Lung (tissue), 12 donors: ENCODE data around the gene PCLO. TPM values are rescaled to one million over a fixed set of nuclear protein-coding genes. Genes with fewer than 3 reads are reported as not detected.

Experiments
- ATAC-seq: fragments of 200-7000 bp; cut with Tn5 transposase; one replicate; pipeline ENCODE4 v1.9.1; 2020; ENCODE audit warnings: moderate number of reproducible peaks; ENCODE audit not compliant: insufficient read depth, low FRiP score
- DNase-seq, 3 donors: peaks; one replicate each; pipeline ENCODE4 v3.0.0-alpha.2; 2013 to 2017
- H3K27ac ChIP-seq, 2 donors: one replicate each; pipeline ENCODE4 v1.5.1; 2013; ENCODE audit warnings: mild to moderate bottlenecking in 2 of 2, moderate library complexity in 2 of 2, control low read depth in 1 of 2, inconsistent platforms in 1 of 2, low read depth in 1 of 2, low read length in 1 of 2
- H3K27me3 ChIP-seq, 3 donors: one replicate each; pipeline ENCODE4 v1.5.1; 2013; ENCODE audit warnings: low read length in 2 of 3; ENCODE audit not compliant: control insufficient read depth in 3 of 3, insufficient read depth in 3 of 3
- H3K36me3 ChIP-seq, 4 donors: one replicate each; pipeline ENCODE4 v1.5.1; 2013; ENCODE audit warnings: low read length in 4 of 4, mild to moderate bottlenecking in 1 of 4, moderate library complexity in 1 of 4; ENCODE audit not compliant: control insufficient read depth in 4 of 4, insufficient read depth in 4 of 4
- H3K4me1 ChIP-seq, 5 donors: one replicate each; pipeline ENCODE4 v1.5.1; 2013; ENCODE audit warnings: low read length in 5 of 5, mild to moderate bottlenecking in 2 of 5, moderate library complexity in 1 of 5; ENCODE audit not compliant: control insufficient read depth in 5 of 5, insufficient read depth in 5 of 5
- H3K4me3 ChIP-seq: one replicate; pipeline ENCODE4 v1.5.1; 2013; ENCODE audit warnings: mild to moderate bottlenecking, control low read depth, moderate library complexity
- H3K9ac ChIP-seq, 2 donors: one replicate each; pipeline ENCODE4 v1.5.1; 2013; ENCODE audit warnings: low read length in 2 of 2, control low read depth in 1 of 2; ENCODE audit not compliant: insufficient read depth in 1 of 2
- H3K9me3 ChIP-seq, 4 donors: one replicate each; pipeline ENCODE4 v1.5.1; 2013; ENCODE audit warnings: low read length in 3 of 4, mild to moderate bottlenecking in 1 of 4, moderate library complexity in 1 of 4; ENCODE audit not compliant: control insufficient read depth in 4 of 4, insufficient read depth in 3 of 4
- WGBS, 2 donors: extraction: QIAGEN DNeasy Blood & Tissue Kit; methylation state at CpG; one replicate each; pipeline ENCODE4 v1.1.7; 2013; 5-methylcytosine and 5-hydroxymethylcytosine counted together
- polyA plus RNA-seq, 2 donors: library from polyadenylated mRNA; stranded (reverse); fragments of 200-250 nt; gene quantifications; one replicate each; pipeline ENCODE4 v1.2.1, GENCODE V29; 2013
- total RNA-seq, 2 donors: library from RNA; depleted of rRNA in 1 of 2; stranded (reverse); fragments of >200 nt in 1 of 2; gene quantifications; one replicate each; pipeline ENCODE4 v1.2.1, GENCODE V29; 2014 to 2021
- TF ChIP-seq, protein P1 (sequence below): IDR thresholded peaks from 2 replicates; pipeline ENCODE4 v1.5.1; 2012; ENCODE audit warnings: mild to moderate bottlenecking; ENCODE audit errors: control extremely low read depth, extremely low read depth
- donor health status: control.
- donor health status: control.
- donor health status: Bipolar disorder and iron deficiency.
- donor health status: healthy.
- donor health status: DM: yes; HTN: yes; CAD: no.

Gene PCLO
- total and polyA plus RNA-seq, 4 donors = 1.0 to 8.3 (median 3.7) TPM

GRCh38 chr7:82959528-82959927 lies 203.2 kb downstream of the PCLO start:
- Histone ChIP-seq H3K36me3 (no peaks in the 10 kb centered on the region), H3K9ac (no peak overlapping the region), H3K27me3 (no peaks in the 10 kb centered on the region), H3K9me3 (no peaks in the 10 kb centered on the region), H3K4me1 (no peaks in the 10 kb centered on the region), H3K27ac (no peak overlapping the region), H3K4me3 (no peak overlapping the region)
- WGBS, 2 donors = 51 to 78% methylated on average over 2 of the region's 2 CpGs
- ATAC-seq (no peak), DNase-seq (no peak)
- TF ChIP-seq, protein P1, sequence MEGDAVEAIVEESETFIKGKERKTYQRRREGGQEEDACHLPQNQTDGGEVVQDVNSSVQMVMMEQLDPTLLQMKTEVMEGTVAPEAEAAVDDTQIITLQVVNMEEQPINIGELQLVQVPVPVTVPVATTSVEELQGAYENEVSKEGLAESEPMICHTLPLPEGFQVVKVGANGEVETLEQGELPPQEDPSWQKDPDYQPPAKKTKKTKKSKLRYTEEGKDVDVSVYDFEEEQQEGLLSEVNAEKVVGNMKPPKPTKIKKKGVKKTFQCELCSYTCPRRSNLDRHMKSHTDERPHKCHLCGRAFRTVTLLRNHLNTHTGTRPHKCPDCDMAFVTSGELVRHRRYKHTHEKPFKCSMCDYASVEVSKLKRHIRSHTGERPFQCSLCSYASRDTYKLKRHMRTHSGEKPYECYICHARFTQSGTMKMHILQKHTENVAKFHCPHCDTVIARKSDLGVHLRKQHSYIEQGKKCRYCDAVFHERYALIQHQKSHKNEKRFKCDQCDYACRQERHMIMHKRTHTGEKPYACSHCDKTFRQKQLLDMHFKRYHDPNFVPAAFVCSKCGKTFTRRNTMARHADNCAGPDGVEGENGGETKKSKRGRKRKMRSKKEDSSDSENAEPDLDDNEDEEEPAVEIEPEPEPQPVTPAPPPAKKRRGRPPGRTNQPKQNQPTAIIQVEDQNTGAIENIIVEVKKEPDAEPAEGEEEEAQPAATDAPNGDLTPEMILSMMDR = no peak

DNA sequence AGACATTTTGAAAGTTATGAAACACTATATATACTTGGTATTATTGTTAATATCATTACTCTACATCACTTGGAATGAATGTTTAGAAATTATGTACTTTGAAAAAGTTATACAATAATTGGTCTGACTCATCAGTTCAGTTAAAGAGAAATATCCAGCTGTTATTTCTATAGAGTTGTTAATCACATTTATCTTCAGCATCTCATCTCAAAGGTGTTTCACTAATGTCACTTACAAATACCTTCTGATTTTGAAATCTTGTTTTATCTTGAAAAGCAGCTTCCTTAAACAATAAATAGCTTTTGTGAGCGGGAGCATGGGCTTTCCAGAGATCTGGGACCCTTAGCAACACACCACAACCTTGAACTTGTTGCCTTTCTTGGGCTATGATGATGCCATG lies 205.2 kb downstream of the PCLO start:
- no peak for ATAC-seq
- Histone ChIP-seq H3K9ac (no peak overlapping the region), H3K27ac (no peak overlapping the region), H3K36me3 (no peaks in the 10 kb centered on the region), H3K9me3 (peaks cover 0 to 2% (median 0%) of the 10 kb centered on the region in 4 donors), H3K4me1 (no peaks in the 10 kb centered on the region), H3K27me3 (no peaks in the 10 kb centered on the region), H3K4me3 (no peak overlapping the region)
- 71 to 78% methylated on average over 1 of the region's 1 CpG for WGBS, 2 donors
- DNase-seq = no peak
- TF ChIP-seq, protein P1 = no peak

GRCh38 chr7:82953324-82954027 lies 209.2 kb downstream of the PCLO start:
- Histone ChIP-seq H3K27ac (no peak overlapping the region), H3K4me1 (no peaks in the 10 kb centered on the region), H3K9ac (no peak overlapping the region), H3K36me3 (no peaks in the 10 kb centered on the region), H3K9me3 (peaks cover 0 to 2% (median under 1%) of the 10 kb centered on the region in 4 donors), H3K27me3 (no peaks in the 10 kb centered on the region), H3K4me3 (no peak overlapping the region)
- ATAC-seq (no peak), DNase-seq (no peak)
- TF ChIP-seq, protein P1 = no peak
- WGBS, 2 donors = 90 to 93% methylated on average over 6 of the region's 6 CpGs

- H3K4me3 ChIP-seq = no peak overlapping the region
- no peak for DNase-seq
- WGBS, 2 donors = 83 to 87% methylated on average over 4 of the region's 4 CpGs
Observed at GRCh38 chr7:82950436-82950835, 212.2 kb downstream of the PCLO start.

More at GRCh38 chr7:82950436-82950835, 212.2 kb downstream of the PCLO start:
- Histone ChIP-seq H3K9ac (no peak overlapping the region), H3K36me3 (no peaks in the 10 kb centered on the region), H3K27ac (no peak overlapping the region), H3K27me3 (no peaks in the 10 kb centered on the region), H3K4me1 (no peaks in the 10 kb centered on the region), H3K9me3 (peaks cover 0 to 2% (median under 1%) of the 10 kb centered on the region in 4 donors)
- TF ChIP-seq, protein P1 = no peak
- no peak for ATAC-seq
